ENCODE results near the gene ZNF446. TPM values are rescaled to one million over a fixed set of nuclear protein-coding genes. Genes with fewer than 3 reads are reported as not detected.

ZNF446 gene
- total RNA-seq, 1 donor from 2014 or later, result 2.4 TPM

- FAIRE-seq, result no peak
- no peaks in the 10 kb centered on the region for H3K27me3 ChIP-seq (ENCODE audit: control insufficient read depth, insufficient read depth, low read length)
- DNase-seq (ENCODE audit: low read depth), result no peak
- TF ChIP-seq, protein P1, sequence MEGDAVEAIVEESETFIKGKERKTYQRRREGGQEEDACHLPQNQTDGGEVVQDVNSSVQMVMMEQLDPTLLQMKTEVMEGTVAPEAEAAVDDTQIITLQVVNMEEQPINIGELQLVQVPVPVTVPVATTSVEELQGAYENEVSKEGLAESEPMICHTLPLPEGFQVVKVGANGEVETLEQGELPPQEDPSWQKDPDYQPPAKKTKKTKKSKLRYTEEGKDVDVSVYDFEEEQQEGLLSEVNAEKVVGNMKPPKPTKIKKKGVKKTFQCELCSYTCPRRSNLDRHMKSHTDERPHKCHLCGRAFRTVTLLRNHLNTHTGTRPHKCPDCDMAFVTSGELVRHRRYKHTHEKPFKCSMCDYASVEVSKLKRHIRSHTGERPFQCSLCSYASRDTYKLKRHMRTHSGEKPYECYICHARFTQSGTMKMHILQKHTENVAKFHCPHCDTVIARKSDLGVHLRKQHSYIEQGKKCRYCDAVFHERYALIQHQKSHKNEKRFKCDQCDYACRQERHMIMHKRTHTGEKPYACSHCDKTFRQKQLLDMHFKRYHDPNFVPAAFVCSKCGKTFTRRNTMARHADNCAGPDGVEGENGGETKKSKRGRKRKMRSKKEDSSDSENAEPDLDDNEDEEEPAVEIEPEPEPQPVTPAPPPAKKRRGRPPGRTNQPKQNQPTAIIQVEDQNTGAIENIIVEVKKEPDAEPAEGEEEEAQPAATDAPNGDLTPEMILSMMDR (IDR thresholded peaks at IDR 0.05; ENCODE audit: insufficient read depth, low read length, severe bottlenecking), result no peak
- no peak overlapping the region for H3K4me3 ChIP-seq (ENCODE audit: low read depth, low read length)
- peaks cover 13% of the 10 kb centered on the region for H3K36me3 ChIP-seq (ENCODE audit: control insufficient read depth, insufficient read depth, low read length)
These were observed 1.7 kb upstream of the ZNF446 start for GRCh38 chr19:58474291-58474996.

GRCh38 chr19:58474997-58475713 is 997 bp upstream of the ZNF446 start:
- DNase-seq (ENCODE audit: low read depth) (no peak), FAIRE-seq (no peak)
- H3K36me3 ChIP-seq (ENCODE audit: control insufficient read depth, insufficient read depth, low read length), result peaks cover 13% of the 10 kb centered on the region
- H3K27me3 ChIP-seq (ENCODE audit: control insufficient read depth, insufficient read depth, low read length), result no peaks in the 10 kb centered on the region
- peak overlapping the region; percentile 68 for H3K4me3 ChIP-seq (ENCODE audit: low read depth, low read length)
- TF ChIP-seq, protein P1 (IDR thresholded peaks at IDR 0.05; ENCODE audit: insufficient read depth, low read length, severe bottlenecking), result no peak

DNA sequence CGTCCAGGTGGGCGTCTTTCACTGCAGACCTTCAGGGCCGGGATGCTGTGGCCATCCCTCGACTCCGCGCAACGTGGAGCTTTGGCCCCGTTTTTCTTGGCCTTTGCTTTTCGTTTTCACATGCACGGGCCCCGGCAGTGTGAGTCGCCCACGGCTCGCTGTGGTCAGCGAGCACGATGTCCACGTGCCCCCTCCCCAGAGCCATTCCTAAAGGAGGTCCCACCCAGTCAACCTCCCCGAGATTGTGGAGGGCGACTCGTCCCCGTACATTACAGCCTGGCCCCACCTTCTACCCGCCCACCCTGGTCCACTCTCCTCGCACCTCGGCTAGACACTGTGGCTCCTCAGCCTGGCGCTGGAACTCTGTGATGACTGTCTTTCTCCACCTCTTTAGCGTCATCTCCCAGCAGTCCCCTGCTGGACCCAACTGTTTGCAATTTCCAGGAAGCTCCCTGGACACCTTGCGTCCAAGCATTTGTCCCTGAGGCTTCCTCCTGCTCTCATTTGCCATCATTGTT is 405 bp downstream of the ZNF446 start:
- FAIRE-seq (no peak), DNase-seq (ENCODE audit: low read depth) (no peak)
- peaks cover 12% of the 10 kb centered on the region for H3K36me3 ChIP-seq (ENCODE audit: control insufficient read depth, insufficient read depth, low read length)
- TF ChIP-seq, protein P1 (IDR thresholded peaks at IDR 0.05; ENCODE audit: insufficient read depth, low read length, severe bottlenecking), result no peak
- peak overlapping the region; percentile 68 for H3K4me3 ChIP-seq (ENCODE audit: low read depth, low read length)
- no peaks in the 10 kb centered on the region for H3K27me3 ChIP-seq (ENCODE audit: control insufficient read depth, insufficient read depth, low read length)

- DNase-seq (ENCODE audit: low read depth) (no peak), FAIRE-seq (no peak)
- Histone ChIP-seq H3K4me3 (ENCODE audit: low read depth, low read length) (no peak overlapping the region), H3K27me3 (ENCODE audit: control insufficient read depth, insufficient read depth, low read length) (no peaks in the 10 kb centered on the region), H3K36me3 (ENCODE audit: control insufficient read depth, insufficient read depth, low read length) (peaks cover 12% of the 10 kb centered on the region)
- TF ChIP-seq, protein P1 (IDR thresholded peaks at IDR 0.05; ENCODE audit: insufficient read depth, low read length, severe bottlenecking), result no peak
These were observed 978 bp downstream of the ZNF446 start for GRCh38 chr19:58477130-58477529.

- no peaks in the 10 kb centered on the region for H3K27me3 ChIP-seq (ENCODE audit: control insufficient read depth, insufficient read depth, low read length)
- DNase-seq (ENCODE audit: low read depth), result no peak
- TF ChIP-seq, protein P1 (IDR thresholded peaks at IDR 0.05; ENCODE audit: insufficient read depth, low read length, severe bottlenecking), result no peak
- H3K4me3 ChIP-seq (ENCODE audit: low read depth, low read length), result no peak overlapping the region
- H3K36me3 ChIP-seq (ENCODE audit: control insufficient read depth, insufficient read depth, low read length), result peaks cover 5% of the 10 kb centered on the region
- FAIRE-seq, result no peak
These were observed 1.7 kb downstream of the ZNF446 start for GRCh38 chr19:58477871-58478270.
